HEK293 (cell line): Measurements from ENCODE around the gene TOR3A.

Experiments
- CTCF ChIA-PET: fragments of 350-600 bp; formaldehyde crosslinking; extraction: SDS; loops from one replicate; lab custom pipeline; 2021; ENCODE audit warnings: antibody characterized with exemption; lab: Yijun Ruan, JAX
- POLR2A ChIA-PET: fragments of 300-600 bp; formaldehyde crosslinking; extraction: SDS; loops from one replicate; lab custom pipeline; 2020; ENCODE audit warnings: antibody characterized with exemption, inconsistent platforms; lab: Yijun Ruan, JAX
- H3K27ac ChIP-seq: fragments of 200-500 bp; sonication (Bioruptor generic); 2 replicates; pipeline ENCODE4 v1.5.1; 2014; ENCODE audit warnings: low read depth, low read length, control low read depth, inconsistent platforms; ENCODE audit errors: extremely low read depth
- H3K36me3 ChIP-seq, 2 experiments: fragments of 200-500 bp in 1 of 2; sonication (Bioruptor generic) in 1 of 2; 1 replicate in 1 of 2; 2 replicates in 1 of 2; pipeline ENCODE4 v1.5.1; 2014 to 2017; ENCODE audit warnings: inconsistent platforms in 2 of 2, low read length in 2 of 2; ENCODE audit not compliant: control insufficient read depth in 2 of 2, insufficient read depth in 1 of 2
- H3K4me1 ChIP-seq: fragments of 200-500 bp; sonication (Bioruptor generic); 2 replicates; pipeline ENCODE4 v1.5.1; 2014; ENCODE audit warnings: mild to moderate bottlenecking, low read length, inconsistent platforms; ENCODE audit not compliant: control insufficient read depth, insufficient read depth
- H3K4me3 ChIP-seq: 2 replicates; pipeline ENCODE4 v1.5.1; 2011; ENCODE audit warnings: low read depth, mild to moderate bottlenecking, control low read depth, low read length, moderate library complexity
- H3K9me3 ChIP-seq: fragments of 200-500 bp; sonication (Bioruptor generic); 2 replicates; pipeline ENCODE4 v1.5.1; 2014; ENCODE audit warnings: low read depth, low read length, inconsistent platforms; ENCODE audit not compliant: control insufficient read depth, insufficient read depth
- SCRT2 ChIP-seq: fragments of 450-650 bp; formaldehyde crosslinking; IDR thresholded peaks from 2 replicates; pipeline ENCODE4 v1.5.1; 2016; ENCODE audit warnings: missing biosample characterization, missing genetic modification characterization
- WT1 ChIP-seq: fragments of 450-650 bp; formaldehyde crosslinking; IDR thresholded peaks from 2 replicates; pipeline ENCODE4 v1.5.1; 2016; ENCODE audit warnings: missing biosample characterization, missing genetic modification characterization
- ZBTB1 ChIP-seq: fragments of 450-650 bp; formaldehyde crosslinking; IDR thresholded peaks from 2 replicates; pipeline ENCODE4 v1.5.1; 2016; ENCODE audit warnings: missing biosample characterization, missing genetic modification characterization
- ZBTB21 ChIP-seq: fragments of 450-650 bp; formaldehyde crosslinking; IDR thresholded peaks from 2 replicates; pipeline ENCODE4 v1.5.1; 2017; ENCODE audit warnings: missing biosample characterization, missing genetic modification characterization
- ZFP3 ChIP-seq: fragments of 450-650 bp; formaldehyde crosslinking; IDR thresholded peaks from 2 replicates; pipeline ENCODE4 v1.5.1; 2016; ENCODE audit warnings: low read depth, missing biosample characterization, missing genetic modification characterization
- ZFP69B ChIP-seq: fragments of 450-650 bp; formaldehyde crosslinking; IDR thresholded peaks from 2 replicates; pipeline ENCODE4 v1.5.1; 2016; ENCODE audit warnings: missing biosample characterization, missing genetic modification characterization
- ZNF174 ChIP-seq: fragments of 450-650 bp; formaldehyde crosslinking; IDR thresholded peaks from 2 replicates; pipeline ENCODE4 v1.5.0; 2017; ENCODE audit warnings: missing biosample characterization, mild to moderate bottlenecking, missing genetic modification characterization
- ZNF24 ChIP-seq: fragments of 450-650 bp; formaldehyde crosslinking; IDR thresholded peaks from 2 replicates; pipeline ENCODE4 v1.5.1; 2016; ENCODE audit warnings: missing biosample characterization, missing genetic modification characterization
- ZNF394 ChIP-seq: fragments of 450-650 bp; formaldehyde crosslinking; IDR thresholded peaks from 2 replicates; pipeline ENCODE4 v1.5.1; 2016; ENCODE audit warnings: missing biosample characterization, missing genetic modification characterization, mild to moderate bottlenecking, moderate library complexity, borderline replicate concordance
- ZNF48 ChIP-seq: fragments of 450-650 bp; formaldehyde crosslinking; IDR thresholded peaks from 2 replicates; pipeline ENCODE4 v1.5.1; 2016; ENCODE audit warnings: missing biosample characterization, missing genetic modification characterization
- ZNF530 ChIP-seq: fragments of 450-650 bp; formaldehyde crosslinking; IDR thresholded peaks from 2 replicates; pipeline ENCODE4 v1.5.1; 2016; ENCODE audit warnings: low read depth, missing biosample characterization, missing genetic modification characterization
- ZNF549 ChIP-seq: fragments of 450-650 bp; IDR thresholded peaks from 2 replicates; pipeline ENCODE4 v1.5.1; 2018; ENCODE audit warnings: missing biosample characterization, missing genetic modification characterization, mild to moderate bottlenecking, inconsistent platforms, moderate library complexity
- ZNF555 ChIP-seq: fragments of 450-650 bp; formaldehyde crosslinking; conservative IDR thresholded peaks from 2 replicates; pipeline ENCODE4 v1.5.1; 2017; ENCODE audit warnings: missing biosample characterization, mild to moderate bottlenecking, missing genetic modification characterization, inconsistent platforms
- TF ChIP-seq, protein P1 (sequence below): IDR thresholded peaks from 2 replicates; pipeline ENCODE4 v1.6.1; 2011; ENCODE audit warnings: mild to moderate bottlenecking, low read depth, low read length, borderline replicate concordance
- TF ChIP-seq, protein P2 (sequence below): fragments of 450-650 bp; formaldehyde crosslinking; IDR thresholded peaks from 2 replicates; pipeline ENCODE4 v1.5.1; 2016; ENCODE audit warnings: missing biosample characterization, missing genetic modification characterization
- TF ChIP-seq, protein P3 (sequence below): fragments of 450-650 bp; formaldehyde crosslinking; IDR thresholded peaks from 2 replicates; pipeline ENCODE4 v1.5.1; 2017; ENCODE audit warnings: missing biosample characterization, missing genetic modification characterization
- TF ChIP-seq, protein P4 (sequence below): fragments of 450-650 bp; formaldehyde crosslinking; IDR thresholded peaks from 2 replicates; pipeline ENCODE4 v1.5.1; 2016; ENCODE audit warnings: missing biosample characterization, missing genetic modification characterization
- TF ChIP-seq, protein P5 (sequence below): fragments of 450-650 bp; formaldehyde crosslinking; IDR thresholded peaks from 2 replicates; pipeline ENCODE4 v1.5.1; 2017; ENCODE audit warnings: missing biosample characterization, missing genetic modification characterization

The TOR3A gene

DNA sequence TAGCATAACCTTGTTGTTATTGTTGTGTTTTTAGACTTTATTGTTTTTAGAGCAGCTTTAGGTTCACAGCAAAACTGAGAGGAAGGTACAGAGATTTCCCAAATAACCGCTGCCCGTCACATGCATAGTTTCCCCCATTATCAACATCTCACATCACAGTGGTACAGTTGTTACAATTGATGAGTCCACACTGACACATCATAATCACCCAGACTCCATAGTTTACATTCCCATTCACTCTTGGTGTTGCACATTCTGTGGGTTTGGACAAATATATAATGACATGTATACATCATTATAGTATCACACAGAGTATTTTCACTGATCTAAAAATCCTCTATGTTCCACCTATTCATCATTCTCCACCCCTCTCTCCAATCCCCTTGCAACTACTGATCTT lies 25.9 kb upstream of the TOR3A start:
- H3K36me3 ChIP-seq = peaks cover 3 to 35% of the 10 kb centered on the region in 2 experiments
- H3K4me3 ChIP-seq = no peak overlapping the region
- CTCF ChIA-PET = interaction anchor here (1.5 kb wide), 1 partner anchor 9 kb away, joined by 3 read pairs; no protein-coding TSS in a partner anchor
- H3K9me3 ChIP-seq = no peaks in the 10 kb centered on the region
- no peak overlapping the region for H3K27ac ChIP-seq
- no peaks in the 10 kb centered on the region for H3K4me1 ChIP-seq
- POLR2A ChIA-PET = no interaction called here
- TF ChIP-seq ZBTB1 (tag by site-specific recombination) (no peak), ZNF530 (tag by site-specific recombination) (no peak), ZNF48 (tag by site-specific recombination) (no peak), ZBTB21 (tag by site-specific recombination) (no peak), ZFP69B (tag by site-specific recombination) (no peak), ZNF549 (peak; percentile 61; the same call in 1 of the 2 replicates)
- TF ChIP-seq, protein P1, sequence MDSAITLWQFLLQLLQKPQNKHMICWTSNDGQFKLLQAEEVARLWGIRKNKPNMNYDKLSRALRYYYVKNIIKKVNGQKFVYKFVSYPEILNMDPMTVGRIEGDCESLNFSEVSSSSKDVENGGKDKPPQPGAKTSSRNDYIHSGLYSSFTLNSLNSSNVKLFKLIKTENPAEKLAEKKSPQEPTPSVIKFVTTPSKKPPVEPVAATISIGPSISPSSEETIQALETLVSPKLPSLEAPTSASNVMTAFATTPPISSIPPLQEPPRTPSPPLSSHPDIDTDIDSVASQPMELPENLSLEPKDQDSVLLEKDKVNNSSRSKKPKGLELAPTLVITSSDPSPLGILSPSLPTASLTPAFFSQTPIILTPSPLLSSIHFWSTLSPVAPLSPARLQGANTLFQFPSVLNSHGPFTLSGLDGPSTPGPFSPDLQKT = no peak
- TF ChIP-seq, all 188 proteins: peak for 1

DNA sequence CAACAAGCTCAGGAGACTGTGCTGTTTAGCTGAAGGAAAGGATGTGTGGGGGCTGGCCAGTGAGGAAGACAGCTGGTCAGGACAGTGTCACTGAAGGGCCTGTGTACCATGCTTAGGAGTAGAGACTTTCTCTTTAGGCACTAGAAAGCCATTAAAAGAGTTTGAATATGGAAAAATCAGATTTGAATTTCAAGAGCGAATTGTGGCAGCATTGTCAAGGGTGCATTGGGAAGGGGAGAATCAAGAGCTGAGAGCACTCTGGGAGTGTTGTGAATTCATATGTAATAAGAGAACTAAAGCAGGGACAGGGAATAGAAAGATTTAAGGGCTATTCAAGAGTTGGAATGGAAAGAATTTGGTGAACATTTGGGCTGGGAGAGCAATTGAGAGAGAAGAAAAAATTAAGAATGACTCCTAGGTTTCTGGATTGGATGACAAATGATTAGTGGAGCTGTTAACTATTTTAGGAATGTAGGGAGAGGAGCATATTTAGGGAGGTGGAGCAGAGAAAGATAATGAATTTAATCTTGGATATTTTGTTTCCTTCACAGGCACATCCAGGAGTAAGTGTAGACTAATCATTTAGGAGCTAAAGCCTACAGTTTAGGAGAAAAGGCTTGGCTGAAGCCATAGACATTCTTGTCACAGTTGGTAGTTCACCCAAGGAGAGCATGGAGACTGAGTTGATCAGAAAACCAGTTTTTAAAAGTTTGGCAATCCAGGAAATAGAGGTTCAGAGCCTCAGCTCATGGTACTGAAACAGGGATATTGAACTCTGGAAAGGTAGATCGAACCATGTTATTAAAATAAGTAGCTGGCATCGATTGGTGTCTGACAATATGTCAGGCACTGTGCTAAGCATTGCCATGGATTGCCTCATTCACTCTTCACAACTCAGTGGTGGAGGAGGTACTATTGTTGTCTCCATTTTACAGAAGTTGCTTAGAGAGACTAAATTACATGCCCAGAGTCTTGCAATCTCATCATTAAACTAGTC lies 23.1 kb upstream of the TOR3A start:
- Histone ChIP-seq H3K4me1 (no peaks in the 10 kb centered on the region), H3K9me3 (no peaks in the 10 kb centered on the region), H3K4me3 (no peak overlapping the region), H3K36me3 (peaks cover 3 to 39% of the 10 kb centered on the region in 2 experiments), H3K27ac (no peak overlapping the region)
- CTCF ChIA-PET = interaction anchor here (0.5 to 0.7 kb wide), 2 partner anchors 35 to 284 kb away, joined by 3 to 5 read pairs; no protein-coding TSS in a partner anchor
- TF ChIP-seq ZNF174 (tag by site-specific recombination) (no peak), WT1 (peak; percentile 14; the same call in 1 of the 2 replicates)
- POLR2A ChIA-PET = no interaction called here

DNA sequence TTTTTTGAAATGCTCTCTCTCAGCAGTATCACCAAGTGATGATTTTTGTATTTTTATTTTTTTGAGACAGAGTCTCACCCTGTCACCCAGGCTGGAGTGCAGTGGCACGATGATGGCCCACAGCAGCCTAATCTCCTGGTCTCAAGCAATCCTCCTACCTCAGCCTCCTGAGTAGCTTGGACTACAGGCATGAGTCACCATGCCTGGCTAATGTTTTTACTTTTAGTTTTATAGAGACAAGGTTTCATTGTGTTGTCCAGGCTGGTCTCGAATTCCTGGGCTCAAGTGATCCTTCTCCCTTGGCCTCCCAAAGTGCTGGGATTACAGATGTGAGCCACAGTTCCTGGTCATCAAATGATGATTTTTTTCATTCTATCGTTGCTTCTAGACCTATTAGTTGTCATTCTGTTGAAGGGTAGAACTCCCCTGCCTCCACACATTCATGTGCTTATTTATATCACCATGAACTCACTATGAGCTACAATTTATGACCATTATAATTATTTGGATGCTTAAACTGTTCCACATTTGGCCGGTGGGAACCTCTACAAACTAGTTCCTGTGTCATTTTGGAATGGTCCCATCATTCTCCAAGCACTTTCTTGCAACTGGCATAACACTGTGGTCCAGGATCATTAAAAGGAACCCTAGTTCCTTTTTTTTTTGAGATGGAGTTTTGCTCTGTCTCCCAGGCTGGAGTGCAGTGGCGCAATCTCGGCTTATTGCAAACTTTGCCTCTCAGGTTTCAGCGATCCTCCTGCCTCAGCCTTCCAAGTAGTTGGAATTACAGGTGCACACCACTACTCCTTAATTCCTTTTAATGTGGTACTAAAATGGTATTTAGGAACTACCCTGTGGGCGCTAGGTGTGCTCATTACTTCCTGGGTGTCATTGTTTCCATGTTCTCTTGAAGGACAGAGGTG lies 20.2 kb upstream of the TOR3A start:
- CTCF ChIA-PET = interaction anchor here (1.7 kb wide), 1 partner anchor 17 kb away, joined by 5 read pairs; no protein-coding TSS in a partner anchor
- TF ChIP-seq, protein P1 = no peak
- TF ChIP-seq ZFP3 (tag by site-specific recombination) (no peak), ZNF174 (tag by site-specific recombination) (no peak), ZNF555 (tag by site-specific recombination) (no peak), ZNF24 (tag by site-specific recombination) (no peak), ZNF394 (tag by site-specific recombination) (no peak), SCRT2 (no peak), ZBTB1 (tag by site-specific recombination) (no peak)
- TF ChIP-seq, protein P2, sequence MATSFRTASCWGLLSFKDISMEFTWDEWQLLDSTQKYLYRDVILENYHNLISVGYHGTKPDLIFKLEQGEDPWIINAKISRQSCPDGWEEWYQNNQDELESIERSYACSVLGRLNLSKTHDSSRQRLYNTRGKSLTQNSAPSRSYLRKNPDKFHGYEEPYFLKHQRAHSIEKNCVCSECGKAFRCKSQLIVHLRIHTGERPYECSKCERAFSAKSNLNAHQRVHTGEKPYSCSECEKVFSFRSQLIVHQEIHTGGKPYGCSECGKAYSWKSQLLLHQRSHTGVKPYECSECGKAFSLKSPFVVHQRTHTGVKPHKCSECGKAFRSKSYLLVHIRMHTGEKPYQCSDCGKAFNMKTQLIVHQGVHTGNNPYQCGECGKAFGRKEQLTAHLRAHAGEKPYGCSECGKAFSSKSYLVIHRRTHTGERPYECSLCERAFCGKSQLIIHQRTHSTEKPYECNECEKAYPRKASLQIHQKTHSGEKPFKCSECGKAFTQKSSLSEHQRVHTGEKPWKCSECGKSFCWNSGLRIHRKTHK (tag by site-specific recombination) = no peak
- TF ChIP-seq, protein P3, sequence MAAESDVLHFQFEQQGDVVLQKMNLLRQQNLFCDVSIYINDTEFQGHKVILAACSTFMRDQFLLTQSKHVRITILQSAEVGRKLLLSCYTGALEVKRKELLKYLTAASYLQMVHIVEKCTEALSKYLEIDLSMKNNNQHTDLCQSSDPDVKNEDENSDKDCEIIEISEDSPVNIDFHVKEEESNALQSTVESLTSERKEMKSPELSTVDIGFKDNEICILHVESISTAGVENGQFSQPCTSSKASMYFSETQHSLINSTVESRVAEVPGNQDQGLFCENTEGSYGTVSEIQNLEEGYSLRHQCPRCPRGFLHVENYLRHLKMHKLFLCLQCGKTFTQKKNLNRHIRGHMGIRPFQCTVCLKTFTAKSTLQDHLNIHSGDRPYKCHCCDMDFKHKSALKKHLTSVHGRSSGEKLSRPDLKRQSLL (tag by site-specific recombination) = no peak
- TF ChIP-seq, protein P4, sequence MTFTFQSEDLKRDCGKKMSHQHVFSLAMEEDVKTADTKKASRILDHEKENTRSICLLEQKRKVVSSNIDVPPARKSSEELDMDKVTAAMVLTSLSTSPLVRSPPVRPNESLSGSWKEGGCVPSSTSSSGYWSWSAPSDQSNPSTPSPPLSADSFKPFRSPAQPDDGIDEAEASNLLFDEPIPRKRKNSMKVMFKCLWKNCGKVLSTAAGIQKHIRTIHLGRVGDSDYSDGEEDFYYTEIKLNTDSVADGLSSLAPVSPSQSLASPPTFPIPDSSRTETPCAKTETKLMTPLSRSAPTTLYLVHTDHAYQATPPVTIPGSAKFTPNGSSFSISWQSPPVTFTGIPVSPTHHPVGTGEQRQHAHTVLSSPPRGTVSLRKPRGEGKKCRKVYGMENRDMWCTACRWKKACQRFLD = no peak
- TF ChIP-seq, protein P5, sequence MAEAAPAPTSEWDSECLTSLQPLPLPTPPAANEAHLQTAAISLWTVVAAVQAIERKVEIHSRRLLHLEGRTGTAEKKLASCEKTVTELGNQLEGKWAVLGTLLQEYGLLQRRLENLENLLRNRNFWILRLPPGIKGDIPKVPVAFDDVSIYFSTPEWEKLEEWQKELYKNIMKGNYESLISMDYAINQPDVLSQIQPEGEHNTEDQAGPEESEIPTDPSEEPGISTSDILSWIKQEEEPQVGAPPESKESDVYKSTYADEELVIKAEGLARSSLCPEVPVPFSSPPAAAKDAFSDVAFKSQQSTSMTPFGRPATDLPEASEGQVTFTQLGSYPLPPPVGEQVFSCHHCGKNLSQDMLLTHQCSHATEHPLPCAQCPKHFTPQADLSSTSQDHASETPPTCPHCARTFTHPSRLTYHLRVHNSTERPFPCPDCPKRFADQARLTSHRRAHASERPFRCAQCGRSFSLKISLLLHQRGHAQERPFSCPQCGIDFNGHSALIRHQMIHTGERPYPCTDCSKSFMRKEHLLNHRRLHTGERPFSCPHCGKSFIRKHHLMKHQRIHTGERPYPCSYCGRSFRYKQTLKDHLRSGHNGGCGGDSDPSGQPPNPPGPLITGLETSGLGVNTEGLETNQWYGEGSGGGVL (tag by site-specific recombination) = no peak

More for the DNA sequence above, 20.2 kb upstream of the TOR3A start:
- H3K27ac ChIP-seq = no peak overlapping the region
- no peak overlapping the region for H3K4me3 ChIP-seq
- POLR2A ChIA-PET = no interaction called here
- no peaks in the 10 kb centered on the region for H3K4me1 ChIP-seq
- no peaks in the 10 kb centered on the region for H3K9me3 ChIP-seq
- H3K36me3 ChIP-seq = peaks cover 0 to 38% of the 10 kb centered on the region in 2 experiments; a peak in 2 of 3 replicates
